ENCODE results near the gene DHRSX.
A peak's percentile ranks its signal among the peaks of the same experiment; 100 is the strongest.
"Not testable (repeated sequence)": the region's sequence is repeated elsewhere in the genome, so short reads cannot be mapped to it uniquely, and the experiment has no call there.

Gene DHRSX

DNA sequence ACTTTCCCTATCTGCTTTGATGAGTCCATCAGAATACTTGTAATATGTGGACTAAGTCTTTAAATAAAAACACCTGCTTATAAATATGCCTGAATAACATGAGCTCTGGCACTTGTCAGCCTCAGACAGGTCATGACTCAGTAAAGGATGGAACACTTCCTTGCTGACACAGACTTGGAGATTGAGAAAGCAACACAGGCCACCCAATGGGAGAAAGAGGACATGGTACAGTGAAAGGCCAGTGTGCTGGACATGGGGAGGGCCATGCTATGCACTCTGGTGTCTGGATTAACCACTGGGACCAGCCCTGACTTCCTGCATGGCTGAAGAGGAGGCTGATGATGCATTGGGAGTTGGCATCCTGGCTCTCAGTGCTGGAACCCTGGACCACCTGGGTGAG, 149.5 kb downstream of the DHRSX start:
- no peak for DNase-seq (ENCODE audit: low read depth)

DNA sequence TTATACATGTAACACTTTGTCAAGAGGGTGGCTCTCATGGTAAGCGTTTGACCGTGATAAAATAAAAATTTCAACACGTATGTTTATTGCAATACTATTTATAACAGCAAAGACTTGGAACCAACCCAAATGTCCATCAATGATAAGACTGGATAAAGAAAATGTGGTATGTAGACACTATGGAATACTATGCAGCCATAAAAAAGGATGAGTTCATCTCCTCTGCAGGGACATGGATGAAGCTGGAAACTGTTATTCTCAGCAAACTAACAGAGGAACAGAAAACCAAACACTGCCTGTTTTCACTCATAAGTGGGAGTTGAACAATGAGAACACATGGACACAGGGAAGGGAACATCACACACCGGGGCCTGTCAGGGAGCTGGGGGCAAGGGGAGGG, 150.1 kb downstream of the DHRSX start:
- DNase-seq (ENCODE audit: low read depth) = not testable (repeated sequence)

DNA sequence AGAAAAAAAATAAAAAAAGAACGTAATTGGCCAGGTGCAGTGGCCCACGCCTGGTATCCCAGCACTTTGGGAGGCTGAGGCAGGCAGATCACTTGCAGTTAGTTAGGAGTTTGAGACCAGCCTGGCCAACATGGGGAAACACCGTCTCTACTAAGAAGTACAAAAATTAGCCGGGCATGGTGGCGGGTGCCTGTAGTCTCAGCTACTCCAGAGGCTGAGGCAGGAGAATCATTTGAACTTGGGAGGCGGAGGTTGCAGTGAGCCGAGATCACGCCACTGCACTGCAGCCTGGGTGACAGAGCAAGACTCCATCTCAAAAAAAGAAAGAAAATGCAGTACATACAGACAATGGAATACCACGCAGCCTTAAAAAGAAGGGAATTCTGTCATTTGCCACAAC, 150.7 kb downstream of the DHRSX start:
- not testable (repeated sequence) for DNase-seq (ENCODE audit: low read depth)

DNA sequence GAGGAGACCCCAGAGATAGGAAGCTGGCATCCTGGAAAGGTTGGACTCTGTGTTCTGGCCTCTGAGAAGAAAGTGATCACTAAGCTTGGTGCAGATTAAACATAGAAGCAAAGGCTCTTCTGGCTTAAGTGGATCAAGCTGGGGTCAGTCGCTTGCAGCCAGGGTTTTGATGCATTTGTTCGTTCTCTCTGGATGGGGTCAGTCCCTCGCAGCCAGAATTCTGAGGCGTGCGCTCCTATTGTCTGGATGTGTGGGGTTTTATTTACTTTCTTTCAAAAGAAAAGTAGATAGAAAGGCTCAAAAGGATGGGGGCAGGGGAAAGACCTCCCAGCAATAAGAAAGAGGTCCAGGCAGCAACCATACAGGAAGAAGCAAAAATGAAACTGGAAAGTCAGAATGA, 152.6 kb downstream of the DHRSX start:
- no peak for DNase-seq (ENCODE audit: low read depth)

DNA sequence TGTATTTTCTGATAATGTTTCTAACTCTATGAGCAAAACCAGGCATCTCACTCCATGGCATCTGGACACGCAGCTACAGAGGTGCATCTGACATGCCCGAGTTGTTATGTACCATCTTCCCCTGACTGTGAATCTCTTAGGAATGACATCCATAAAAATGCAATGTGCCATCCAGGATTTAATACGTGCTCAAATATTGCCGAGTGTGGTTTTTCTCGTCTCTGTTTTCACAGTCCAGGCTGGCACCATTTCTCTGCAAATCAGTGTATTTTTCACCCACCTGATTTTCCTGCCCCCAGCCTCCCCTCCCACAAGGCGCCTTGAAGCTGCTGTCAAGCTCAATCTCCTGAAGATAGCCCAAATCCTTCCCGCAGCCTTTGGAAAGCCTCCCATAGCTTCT, 154.6 kb downstream of the DHRSX start:
- no peak for DNase-seq (ENCODE audit: low read depth)

DNA sequence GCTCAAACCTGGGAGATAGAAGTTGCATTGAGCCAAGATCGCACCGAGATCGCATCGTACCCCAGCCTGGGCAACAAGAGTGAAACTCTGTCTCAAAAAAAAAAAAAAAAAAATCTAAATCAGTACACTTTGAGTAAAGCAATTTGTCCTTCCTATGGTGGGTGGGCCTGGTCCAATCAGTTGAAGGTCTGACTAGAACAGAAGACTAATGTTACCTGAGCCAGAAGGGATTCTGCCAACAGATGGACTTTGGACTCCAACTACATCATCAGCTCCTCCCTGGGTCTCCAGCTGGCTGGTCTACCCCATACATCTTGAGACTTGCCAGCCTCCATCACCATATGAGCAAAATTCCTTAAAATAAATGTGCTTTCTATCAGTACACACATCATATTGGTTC, 155.2 kb downstream of the DHRSX start:
- DNase-seq (ENCODE audit: low read depth) = no peak

DNA sequence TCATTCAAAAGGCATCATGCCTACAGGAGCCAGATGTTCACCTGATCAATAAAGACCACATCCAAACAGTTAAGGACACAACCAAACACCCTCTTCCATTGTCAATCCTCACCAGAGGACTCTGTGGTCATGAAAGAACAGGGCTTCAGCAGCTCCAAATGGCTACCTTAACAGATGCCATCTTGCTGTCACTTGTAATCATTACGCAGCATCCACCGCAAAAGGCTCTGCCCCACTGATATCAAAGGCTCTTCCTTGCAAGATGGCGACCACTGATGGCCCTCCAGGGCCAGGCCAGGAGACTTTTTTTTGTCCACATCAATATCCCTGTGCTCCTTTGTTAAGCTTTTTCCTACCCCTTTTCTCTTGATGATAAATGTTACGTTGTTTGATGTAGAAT, 157.4 kb downstream of the DHRSX start:
- no peak for DNase-seq (ENCODE audit: low read depth)

DNA sequence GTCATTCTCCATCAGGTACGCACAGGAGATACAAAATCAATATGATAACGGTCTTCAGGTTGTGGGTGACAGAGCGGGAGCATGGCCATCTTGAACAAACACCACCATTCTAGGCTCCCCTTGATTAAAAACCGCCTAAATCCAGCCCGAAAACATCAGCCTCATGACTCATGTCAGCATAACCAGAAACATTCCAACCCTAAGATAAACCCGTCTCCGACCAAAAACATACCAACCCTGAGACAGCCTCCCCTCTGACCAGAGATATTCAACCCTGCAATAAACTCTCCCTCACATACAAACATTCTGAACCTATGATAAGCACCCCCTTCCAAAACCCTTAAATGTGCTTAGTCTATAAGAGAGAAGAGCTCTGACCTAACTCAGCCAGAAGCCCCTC, 157.9 kb downstream of the DHRSX start:
- no peak for DNase-seq (ENCODE audit: low read depth)

DNA sequence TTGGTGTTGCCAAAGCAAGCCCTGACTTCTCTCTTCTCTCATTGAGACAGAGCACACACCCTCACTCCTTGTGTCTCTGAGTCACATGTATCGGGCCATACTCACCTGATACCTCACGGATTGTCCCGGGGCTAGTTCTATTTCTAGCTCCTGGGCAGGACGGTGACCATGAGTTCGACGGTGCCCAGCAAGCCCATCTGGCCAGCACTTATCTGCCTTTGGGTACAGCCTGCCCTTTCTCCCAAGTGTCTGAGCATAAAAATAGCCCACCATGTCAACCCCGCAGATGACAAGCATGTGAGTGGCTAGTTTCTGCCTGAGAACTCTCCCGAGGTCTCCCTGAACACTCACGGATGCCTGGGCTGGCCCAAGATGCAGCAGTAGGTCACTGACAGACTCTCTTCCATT, 158.5 kb downstream of the DHRSX start:
- DNase-seq (ENCODE audit: low read depth) = no peak

DNA sequence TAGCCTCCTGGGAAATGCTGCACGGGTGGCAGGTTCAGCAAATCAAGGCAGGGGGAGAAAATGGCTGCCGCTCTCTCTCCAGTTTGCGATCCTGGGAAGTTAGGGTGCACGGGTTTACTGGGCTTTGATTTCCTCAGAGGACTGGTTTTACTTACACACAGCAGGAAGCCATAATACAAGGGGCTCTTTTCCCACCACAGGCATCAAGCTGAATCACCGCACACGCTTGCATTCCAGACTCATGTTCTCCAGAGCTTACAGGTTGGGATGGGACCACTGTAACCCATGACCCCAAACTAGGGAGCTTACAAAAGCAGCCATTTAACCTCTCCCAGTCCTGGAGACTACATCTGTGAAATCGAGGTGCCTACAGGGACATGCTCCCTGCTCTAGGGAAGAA, 159.8 kb downstream of the DHRSX start:
- DNase-seq (ENCODE audit: low read depth) = no peak

DNA sequence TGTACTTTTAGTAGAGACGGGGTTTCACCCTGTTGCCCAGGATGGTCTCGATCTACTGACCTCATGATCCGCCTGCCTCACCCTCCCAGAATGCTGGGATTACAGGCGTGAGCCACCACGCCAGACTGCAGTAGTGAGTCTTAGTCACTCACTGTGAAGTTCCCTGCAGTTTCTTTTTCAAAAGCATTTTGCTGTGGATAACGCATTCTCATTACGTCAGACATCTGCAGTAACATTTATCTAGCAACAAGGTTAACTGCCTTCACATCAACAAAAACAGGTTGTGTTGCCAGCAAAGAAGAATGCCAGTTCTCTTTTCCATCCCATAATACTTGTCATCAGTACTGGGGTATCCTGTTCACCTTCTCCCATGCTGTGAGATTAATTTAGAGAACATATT, 164.6 kb downstream of the DHRSX start:
- DNase-seq (ENCODE audit: low read depth) = no peak

DNA sequence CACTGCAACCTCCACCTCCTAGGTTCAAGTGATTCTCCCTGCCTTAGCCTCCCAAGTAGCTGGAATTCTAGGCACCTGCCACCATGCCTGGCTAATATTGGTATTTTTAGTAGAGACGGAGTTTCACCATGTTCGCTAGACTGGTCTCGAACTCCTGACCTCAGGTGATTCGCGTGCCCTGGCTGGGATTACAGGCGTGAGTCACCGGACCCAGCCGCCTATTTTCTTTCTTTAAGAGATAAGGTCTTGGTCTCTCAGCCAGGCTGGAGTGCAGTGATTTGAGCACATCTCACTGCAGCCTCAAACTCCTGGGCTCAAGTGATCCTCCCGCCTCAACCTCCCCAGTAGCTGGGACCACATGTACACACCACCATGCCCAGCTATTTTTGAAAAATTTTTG, 166.5 kb downstream of the DHRSX start:
- DNase-seq (ENCODE audit: low read depth) = no peak

DNA sequence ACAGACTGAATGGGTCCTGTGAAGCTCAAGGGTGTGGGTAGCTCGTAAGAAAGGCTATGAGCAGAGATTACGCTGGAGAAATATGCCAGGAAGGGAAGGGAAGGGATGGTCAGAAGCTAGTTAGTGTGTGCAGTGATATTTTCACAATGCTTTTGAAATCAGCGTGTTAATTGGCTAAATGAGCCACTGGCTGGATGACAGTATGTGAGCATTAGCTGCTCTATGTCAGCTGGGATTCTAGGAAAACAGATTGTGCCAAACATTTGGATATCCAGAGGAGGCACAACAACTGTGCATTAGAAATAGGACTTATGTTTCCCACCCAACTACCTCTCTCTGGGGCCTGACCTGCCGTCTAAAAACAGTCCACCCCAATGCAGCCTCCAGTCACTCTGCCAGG, 168.5 kb downstream of the DHRSX start:
- DNase-seq (ENCODE audit: low read depth) = no peak

DNA sequence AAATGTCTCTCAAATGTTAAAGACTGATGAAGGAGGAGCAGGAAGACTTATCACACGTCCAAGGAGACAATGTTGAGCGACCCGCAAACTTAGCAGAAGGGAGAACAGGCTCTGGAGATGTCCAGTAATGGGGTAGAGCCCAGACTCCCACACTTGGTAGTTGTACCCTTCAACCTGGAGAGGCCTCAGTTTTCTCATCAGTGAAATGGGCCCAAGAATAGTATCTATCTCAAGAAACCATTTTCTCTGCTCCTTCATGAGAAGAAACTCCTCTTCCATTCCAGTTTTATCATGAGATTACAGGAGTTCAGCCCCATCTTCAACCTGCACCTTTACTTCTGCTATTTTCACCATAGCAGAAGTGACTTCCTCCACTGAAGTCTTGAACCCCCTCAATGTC, 169.9 kb downstream of the DHRSX start:
- DNase-seq (ENCODE audit: low read depth) = no peak

DNA sequence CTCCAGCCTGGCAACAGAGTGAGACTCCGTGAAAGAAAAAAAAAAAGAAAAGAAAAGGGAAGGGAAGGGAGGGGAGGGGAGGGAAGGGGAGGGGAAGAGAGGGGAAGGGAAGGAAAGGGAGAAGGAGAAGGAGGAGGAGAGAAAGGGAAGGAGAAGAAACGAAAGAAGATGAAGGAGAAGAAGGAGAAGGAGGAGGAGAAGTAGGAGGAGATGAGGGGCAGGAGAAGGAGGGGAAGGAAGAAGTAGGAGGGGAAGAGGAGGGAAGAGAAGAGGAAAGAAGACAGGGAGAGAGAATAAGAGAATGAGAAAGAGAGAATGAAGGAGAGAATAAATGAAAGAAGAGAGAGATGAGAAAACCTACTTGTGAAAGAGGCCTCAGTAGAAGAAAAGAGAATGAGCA, 170.3 kb downstream of the DHRSX start:
- no peak for DNase-seq (ENCODE audit: low read depth)

DNA sequence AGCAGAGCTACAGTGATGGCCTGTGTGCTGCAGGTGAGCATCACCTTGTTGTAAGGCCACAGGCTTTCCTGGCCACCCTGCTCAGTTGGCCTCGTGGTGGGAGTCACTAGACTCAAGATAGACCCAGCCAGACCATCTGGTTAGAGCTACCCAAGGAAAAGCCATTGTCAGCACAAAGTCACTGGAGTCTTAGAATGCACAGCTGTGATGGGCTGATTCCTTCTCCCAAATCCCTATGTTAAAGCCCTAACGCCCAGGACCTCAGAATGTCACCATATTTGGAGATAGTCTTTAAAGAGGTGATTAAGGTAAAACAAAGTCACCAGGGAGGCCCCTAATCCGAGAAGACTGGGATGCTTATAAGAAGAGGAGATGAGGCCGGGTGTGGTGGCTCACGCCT, 173.4 kb downstream of the DHRSX start:
- no peak for DNase-seq (ENCODE audit: low read depth)

DNA sequence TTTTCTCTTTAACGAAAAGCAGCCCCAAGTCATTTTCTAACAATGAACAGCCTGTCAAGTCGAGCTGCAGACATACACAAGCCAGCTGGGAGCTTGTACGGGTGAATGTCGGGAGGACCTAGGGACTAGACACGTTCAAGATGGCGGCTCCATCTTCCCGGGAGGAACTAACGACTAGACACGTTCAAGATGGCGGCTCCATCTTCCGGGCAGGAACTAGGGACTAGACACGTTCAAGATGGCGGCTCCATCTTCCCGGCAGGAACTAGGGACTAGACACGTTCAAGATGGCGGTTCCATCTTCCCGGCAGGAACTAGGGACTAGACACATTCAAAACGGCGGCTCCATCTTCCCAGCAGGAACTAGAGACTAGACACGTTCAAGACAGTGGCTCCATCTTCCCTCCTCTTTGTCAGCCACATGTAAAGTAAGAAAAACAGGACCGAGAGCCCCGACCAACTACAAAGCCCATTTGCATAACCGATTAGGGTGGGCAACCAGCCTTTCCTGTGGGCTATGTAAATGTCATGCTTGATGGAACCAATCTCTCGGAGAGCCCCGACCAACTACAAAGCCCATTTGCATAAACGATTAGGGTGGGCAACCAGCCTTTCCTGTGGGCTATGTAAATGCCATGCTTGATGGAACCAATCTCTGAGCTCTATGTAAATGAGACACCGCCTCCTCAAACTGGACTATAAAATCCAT, 175.5 kb downstream of the DHRSX start:
- DNase-seq (ENCODE audit: low read depth) = no peak

DNA sequence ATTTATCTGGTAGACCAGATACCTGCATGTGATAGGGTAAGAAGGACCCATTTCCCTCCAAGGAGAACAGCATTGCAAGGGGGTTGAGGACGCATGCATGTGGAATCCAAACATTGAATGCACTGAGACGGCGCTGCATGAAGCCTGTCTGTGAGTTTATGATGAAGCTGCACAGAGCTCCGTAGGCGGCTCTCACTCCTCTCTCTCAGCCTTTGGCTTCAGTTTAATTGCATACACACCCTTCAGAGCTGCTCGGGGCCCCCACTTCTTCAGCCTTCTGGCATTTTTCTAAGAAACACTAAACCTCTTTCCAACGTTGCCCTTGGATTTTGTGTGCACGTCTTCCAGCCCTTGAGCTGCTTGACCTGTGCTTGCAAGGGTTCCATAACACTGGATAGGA, 176.6 kb downstream of the DHRSX start:
- no peak for DNase-seq (ENCODE audit: low read depth)

DNA sequence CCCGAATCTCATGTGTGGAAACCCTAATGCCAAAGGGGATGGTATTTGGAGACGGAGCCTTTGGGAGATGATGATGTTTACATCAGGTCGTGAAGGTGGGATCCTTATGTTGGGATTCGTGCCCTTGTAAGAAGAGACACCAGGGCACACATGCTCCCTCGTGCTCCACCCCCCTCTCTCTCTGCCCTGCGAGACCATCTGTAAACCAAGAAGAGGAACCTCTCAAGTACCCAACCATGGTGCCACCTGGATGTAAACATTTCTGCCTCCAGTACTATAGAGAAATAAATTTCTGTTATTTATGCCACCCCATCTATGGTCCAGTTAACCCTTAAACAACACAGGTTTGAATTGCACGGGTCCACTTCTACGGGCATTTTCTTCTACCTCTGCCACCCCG, 179.4 kb downstream of the DHRSX start:
- no peak for DNase-seq (ENCODE audit: low read depth)

DNA sequence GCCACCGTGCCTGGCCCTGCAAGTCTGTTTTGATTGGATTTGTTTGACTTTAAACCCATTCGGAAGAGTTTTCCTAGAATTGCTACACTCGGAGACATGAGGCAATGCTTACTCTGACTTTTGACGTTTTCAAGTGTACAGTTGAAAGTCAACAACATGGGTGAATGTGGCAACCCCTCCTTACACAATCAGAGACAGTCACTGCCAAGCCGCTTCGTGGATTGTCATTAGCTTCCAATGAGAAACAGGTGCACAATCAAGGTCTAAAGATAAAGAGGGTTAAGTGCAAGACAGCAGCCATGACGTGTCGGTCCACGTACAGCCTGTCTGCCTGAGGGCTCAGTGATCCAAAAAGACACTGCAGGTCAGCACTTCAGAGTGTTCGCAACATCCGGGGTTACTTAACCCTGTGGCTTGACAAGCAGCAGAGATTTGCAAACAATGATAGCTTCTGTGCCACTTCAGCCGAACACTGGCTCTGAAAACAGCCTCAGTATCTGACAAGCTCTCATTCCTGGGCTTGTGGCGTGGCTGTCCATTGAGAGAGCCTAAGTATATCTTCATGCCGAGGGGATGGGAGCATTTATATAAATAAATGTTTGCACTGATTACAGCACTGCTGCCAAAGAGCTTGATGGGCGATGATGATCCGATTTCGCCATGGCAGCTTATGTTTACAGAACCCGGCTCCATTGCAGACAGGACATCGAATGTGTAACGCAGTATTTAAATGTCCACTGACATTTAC, 180.0 kb downstream of the DHRSX start:
- DNase-seq (ENCODE audit: low read depth) = no peak

DNA sequence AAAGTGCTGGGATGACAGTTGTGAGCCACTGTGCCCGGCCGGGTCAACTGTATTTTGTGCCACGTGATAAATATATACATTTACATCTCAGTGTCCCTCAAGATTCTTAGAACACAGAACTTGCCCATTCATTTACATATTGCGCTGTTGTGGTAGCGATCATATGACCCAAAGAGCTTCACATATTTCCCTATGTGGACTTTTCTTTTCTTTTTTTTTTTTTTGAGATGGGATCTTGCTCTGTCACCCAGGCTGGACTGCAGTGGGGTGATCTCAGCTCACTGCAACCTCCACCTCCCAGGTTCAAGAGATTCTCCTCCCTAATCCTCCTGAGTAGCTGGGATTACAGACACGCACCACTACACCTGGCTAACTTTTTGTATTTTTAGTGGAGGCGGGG, 180.7 kb downstream of the DHRSX start:
- no peak for DNase-seq (ENCODE audit: low read depth)

DNA sequence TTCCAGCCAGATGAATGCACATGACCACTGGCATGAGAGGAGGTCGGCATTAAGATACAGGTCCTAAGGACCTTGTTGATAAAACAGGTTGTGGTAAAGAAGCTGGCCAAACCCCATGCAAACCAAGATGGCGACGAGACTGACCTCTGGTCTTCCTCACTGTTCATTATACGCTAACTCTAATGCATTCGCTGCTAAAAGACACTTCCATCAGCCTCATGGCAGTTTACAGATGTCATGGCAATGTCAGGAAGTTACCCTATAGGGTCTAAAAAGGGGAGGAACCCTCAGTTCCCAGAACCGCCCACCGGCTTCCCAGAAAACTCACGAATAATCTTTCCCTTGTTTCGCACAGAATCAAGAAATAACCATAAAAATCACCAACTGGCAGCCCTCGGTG, 182.4 kb downstream of the DHRSX start:
- DNase-seq (ENCODE audit: low read depth) = no peak

DNA sequence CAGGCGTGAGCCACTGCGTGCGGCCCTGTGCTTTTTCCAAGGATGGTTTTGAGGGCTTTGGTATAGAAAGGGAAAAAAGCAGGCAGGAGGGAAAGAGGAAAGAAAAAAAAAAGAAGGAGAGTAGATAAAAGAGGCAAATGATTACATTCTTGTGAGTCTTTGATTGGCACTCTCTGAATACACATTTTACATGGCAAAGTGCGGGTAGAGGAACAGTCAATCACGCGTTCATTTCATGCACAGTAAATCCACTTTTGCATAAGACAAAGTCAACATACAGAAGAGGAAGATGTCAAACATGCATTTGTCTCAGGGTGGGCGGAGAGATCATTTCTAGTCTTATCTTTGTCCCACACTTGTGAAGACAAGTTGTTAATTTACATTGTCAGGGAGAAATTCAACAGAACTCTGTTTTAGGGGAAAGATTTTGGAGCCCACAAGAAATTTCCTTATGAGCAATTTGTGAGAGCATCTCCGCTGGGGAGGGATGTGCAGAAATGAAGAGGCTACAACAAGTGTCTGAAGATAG, 183.2 kb downstream of the DHRSX start:
- peak; percentile 14 for DNase-seq (ENCODE audit: low read depth)

DNA sequence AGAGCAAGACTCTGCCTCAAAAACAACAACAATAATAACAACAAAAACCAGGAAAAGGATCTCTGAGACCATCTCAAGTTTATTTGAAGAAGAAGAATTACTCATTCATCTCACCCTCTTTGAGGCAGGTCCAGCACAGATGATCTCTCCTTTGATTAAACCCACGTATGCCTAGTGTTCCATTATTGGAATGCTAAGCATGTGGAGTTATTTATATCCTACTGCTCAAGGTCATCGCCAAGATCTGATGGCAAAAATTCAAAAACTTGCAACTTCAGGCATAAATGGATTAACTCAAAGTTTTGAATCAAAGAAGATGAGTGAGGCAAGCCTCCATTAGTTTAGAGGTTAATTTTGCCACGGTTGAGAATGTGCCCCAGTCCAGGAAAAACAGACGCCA, 184.2 kb downstream of the DHRSX start:
- no peak for DNase-seq (ENCODE audit: low read depth)
